RPMI7951 (cell line): ENCODE results near the gene ACBD7. TPM values are rescaled to one million over a fixed set of nuclear protein-coding genes. Genes with fewer than 3 reads are reported as not detected.

Experiments used
- DNase-seq: peaks from one replicate; pipeline ENCODE4 v3.0.0-alpha.2; 2012; ENCODE audit warnings: low read depth
- total RNA-seq: library from RNA; depleted of rRNA; stranded (reverse); fragments of >200 nt; shearing (Covaris generic); gene quantifications from 2 replicates; pipeline ENCODE4 v1.2.3, GENCODE V29; 2014

The ACBD7 gene
- total RNA-seq, 1 experiment from 2014 or later = 6.7 TPM

DNA sequence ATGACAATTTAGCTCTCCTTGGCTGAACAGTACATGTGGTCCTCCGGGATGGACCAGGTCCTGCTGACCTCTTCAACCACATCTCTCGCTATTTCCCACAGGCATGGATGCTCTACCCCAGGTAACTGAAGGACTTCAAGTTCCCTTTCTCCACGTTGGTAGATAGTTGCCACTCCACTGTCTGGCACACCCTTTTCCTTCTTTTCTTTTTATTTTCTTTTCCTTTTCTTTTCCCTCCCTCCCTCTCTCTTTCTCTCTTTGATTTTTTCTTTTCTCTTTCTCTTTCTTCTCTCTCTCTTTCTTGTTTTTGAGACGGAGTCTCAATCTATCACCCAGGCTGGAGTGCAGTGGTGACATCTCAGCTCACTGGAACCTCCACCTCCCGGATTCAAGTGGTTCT, 2.8 kb upstream of the ACBD7 start:
- no peak for DNase-seq

DNA sequence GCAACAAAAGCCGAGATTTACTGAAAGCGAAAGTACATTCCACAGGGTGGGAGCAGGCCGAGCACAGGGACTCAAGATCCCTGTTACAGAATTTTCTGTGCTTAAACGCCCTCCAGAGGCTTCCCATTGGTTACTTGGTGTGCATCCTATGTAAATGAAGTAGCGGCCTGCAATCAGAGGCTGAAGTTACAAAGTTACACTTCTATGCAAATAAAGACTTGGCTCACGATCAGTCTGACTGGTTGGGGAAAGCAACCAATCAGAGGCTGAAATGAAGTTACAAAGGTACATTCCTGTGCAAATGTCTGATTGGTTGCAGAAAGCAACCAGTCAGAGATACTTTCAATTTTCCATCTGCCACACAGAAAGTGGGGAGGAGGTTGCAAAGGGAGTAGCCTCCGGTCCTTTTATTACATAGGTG, 4.1 kb downstream of the ACBD7 start:
- DNase-seq = peak; percentile 94

DNA sequence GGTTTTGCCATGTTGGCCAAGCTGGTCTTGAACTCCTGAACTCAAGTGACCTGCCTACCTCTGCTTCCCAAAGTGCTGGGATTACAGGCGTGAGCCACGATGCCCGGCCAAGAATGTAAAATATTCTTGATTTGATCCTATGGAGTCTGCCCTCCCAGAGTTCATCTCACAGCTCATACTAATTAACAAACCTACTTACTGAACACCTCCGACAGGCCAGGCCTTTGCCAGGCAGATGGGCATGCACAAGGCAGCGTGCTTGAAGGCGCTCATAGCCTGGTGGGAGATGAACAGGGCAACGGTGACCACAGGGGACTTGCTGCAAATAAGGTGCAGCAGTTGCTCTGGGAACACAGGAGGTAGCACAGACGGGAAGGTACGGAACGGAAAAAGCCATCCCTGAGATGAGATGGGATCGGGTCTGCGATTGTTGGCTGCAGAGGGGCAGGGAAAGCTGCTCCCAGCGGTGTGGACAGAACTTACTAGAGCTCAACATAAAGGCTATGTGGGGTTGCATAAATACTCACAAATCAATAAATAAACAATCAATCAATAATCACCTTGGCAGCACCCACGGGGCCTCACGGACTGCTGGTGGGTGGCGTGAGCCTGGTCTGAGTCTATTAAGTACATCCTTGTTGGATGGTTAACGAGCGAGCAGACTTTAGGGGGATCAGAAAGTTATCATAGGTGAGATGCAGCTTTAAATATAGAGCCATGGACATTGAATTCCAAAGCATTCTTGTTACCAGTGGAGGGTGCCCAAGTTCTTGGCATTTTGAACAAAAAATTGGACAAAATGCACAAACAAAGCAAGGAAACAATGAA, 4.7 kb downstream of the ACBD7 start:
- no peak for DNase-seq

DNA sequence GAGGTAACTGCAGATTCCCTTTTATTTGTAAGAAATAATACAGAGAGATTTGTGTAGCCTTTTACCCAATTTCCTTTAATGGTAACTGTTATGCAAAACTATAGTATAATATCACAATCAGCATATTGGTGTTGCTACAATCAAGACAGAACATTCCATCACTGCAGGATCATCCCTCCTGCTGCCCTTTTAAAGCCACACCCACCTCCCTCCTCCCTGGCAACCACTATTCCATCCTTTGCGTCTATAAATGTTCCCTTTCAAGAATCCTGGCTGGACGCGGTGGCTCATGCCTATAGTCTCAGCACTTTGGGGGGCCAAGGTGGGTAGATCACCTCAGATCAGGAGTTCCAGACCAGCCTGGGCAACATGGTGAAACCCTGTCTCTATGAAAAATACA, 13.2 kb downstream of the ACBD7 start:
- DNase-seq = no peak

DNA sequence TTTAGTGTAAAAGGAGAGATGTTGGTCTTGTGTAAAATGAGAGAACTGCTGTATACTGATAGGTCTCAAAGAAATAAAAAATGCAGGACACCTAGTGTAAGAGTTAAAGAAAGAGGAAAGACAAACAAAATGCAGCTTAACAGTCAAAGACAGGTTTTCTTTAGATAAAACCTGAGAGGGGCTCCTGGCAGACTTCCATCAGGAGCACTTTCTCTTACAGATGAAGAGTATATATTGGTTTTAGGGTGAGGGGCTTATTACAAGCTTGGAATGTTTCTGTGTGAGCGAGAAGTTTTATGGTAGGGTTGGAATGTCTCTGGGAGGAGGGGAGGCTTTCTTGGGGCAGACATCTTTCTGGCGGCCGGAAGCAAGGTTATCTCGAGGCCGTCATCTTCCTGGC, 16.2 kb downstream of the ACBD7 start:
- DNase-seq = no peak

DNA sequence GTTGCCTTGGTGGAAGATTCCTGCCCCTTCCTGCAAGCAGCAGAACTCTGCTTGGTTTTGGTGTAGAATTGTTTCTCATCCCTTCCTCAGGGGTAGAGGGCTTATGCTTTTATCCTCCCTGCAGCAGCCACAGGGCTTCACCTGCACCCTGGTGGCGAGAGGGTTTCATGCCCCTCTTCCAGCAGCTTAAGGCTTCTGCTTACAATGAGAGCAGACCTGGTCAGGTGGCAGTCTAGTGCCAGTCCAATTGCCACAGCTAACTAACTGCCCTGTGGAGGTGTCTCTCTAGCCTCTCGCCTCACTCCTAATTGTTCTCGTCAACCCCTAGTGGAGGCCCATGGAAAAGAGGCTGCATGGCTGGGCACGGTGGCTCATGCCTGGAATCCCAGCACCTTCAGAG, 19.3 kb downstream of the ACBD7 start:
- DNase-seq = no peak

DNA sequence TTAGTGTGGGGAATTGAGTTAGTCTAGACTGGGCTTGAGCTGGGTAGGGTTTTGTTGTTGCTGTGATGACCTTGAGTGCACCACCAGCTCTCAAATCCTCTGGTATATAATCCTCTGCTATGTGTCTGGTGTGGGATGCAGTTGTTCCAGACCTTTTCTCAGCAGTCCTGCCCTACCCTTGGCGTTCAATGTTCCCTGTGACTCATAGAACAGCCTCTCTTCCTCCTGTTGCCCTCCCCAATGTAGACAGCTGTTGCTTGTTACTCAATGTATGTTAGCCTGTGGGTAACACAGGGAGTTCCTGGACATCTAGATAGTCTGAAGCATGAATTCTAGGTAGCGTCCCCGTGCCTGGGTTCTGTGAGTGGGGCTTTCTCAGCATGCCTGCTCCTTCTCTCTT, 19.8 kb downstream of the ACBD7 start:
- DNase-seq = peak; percentile 54

DNA sequence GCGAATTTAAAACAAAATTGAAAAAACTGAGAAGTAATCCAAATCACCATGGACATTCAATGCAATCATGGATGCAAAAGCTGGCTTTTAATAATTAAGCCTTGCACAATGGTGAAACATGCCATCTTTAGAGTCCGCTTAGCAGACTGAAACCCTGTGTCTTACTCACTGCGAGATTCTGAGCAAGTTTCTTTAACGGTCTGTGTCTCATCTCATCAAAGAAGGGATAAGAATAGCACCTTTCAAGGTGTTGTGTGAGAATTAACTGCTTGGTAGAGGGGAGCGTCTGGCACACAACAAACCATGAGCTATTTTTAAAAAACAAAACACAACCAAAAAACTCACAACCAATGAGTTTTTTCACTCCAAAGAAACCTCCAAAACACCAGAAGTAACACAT, 21.4 kb downstream of the ACBD7 start:
- DNase-seq = no peak

DNA sequence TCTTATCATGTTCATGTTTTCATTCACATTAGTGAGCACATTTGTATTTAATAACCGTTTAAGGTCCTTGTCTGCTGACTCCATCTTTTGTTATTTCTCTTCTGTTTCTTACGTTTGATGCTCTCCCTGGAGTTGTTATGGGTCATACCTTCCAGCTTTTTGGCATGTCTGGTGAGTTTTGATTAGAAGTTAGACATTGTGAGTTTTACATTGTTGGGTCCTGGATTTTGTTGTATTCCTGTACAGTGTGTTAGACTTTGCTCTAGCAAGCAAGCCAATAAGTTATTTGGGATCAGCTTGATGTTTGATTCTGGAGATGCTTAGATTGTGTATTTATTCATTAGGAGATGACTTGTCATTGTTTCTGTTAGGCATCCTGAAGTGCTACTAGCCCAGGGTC, 27.9 kb downstream of the ACBD7 start:
- DNase-seq = no peak

DNA sequence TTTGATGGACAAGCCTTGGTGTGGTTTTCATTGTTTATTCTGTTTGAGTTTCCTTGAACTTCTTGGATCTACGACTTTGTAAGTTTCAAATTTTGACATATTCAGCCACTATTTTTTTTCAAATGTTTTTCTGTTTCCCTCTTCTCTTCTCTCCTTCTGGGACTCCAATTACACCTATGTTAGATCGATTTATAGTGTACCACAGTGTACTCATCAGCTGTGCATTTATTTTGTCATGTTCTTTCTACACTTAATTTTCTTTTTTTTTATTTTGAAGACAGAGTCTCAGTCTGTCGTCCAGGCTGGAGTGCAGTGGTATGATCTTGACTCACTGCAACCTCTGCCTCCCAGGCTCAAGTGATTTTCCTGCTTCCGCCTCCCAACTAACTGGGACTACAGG, 28.7 kb downstream of the ACBD7 start:
- no peak for DNase-seq

DNA sequence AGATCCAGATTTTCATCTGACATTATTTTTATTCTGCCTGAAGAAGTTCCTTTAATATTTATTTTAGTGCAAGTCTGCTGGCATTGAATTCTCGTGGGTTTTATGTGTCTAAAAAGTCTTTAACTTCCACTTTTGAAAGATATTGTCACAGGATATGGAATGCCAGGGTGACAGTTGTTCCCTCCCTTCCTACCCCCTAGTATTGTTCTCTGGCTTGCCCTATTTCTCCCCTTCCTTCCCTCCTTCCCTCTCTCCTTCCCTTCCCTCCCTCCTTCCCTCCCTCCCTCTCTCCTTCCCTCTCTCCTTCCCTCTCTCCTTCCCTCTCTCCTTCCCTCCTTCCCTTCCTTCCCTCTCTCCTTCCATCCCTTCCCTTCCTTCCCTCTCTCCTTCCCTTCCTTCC, 29.9 kb downstream of the ACBD7 start:
- no peak for DNase-seq

DNA sequence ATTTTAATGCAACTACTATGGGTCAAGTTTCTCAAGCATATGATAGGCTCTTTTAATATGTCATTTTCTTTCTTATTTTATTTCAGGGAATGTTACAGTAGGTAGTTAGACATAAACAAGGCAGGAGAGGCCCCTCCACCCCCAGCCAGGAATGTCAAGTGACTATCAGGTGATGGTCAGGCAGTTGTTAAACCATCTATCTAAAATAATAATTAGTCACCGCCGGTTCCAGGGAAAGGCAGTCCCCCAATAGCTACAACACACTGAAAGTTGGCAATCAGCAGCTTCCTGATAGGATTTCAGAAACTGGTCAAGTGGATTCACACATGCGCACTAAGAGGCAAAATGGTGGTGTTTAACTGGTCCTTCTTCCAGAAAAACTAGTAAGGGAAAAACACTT, 35.5 kb downstream of the ACBD7 start:
- DNase-seq = no peak

DNA sequence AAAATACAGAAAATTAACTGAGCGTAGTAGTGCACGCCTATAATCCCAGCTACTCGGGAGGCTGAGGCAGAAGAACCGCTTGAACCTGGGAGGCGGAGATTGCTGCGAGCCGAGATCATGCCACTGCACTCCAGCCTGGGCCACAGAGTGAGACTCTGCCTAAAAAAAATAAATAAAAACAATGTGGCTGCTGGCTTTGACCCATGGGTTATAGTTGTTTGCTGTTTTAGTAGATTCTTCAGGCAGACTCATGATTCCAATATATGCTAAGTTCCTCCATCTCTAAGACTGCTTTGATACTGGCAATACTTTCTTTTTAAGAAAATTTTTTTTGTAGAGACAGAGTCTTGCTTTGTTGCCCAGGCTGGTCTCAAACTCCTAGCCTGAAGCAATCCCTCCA, 36.5 kb downstream of the ACBD7 start:
- no peak for DNase-seq

DNA sequence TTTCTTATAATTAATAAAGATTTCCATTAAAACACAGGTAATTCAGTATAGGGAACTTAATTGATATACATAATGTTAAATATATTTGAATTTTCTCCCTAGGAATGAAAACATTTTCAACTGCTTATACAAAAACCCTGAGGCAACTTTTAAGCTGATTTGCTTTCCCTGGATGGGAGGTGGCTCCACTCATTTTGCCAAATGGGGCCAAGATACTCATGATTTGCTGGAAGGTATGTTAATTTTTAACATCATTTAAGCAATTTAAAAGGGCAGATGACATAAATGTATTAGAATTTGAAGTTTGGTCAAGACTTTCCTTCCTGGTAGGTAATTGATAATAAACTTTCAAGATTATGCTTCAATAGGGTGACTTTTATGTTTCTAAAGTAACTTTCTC, 39.0 kb downstream of the ACBD7 start:
- DNase-seq = no peak

DNA sequence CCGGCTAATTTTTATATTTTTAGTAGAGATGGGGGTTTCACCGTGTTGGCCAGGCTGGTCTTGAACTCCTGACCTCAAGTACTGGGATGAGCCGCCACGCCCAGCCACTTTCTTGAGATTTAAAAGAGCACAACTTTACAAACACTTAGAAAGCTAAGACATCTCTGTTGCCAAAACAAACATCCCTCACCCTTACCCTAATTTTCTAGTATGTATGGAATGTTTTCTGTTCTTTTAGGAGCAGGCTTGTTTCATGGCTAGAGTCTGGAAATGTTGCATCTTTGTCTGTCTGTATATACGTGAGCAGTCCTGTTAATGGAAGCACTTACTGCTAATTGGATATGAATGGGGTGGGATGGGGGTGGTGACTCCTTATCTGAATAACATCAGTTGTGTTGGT, 42.0 kb downstream of the ACBD7 start:
- no peak for DNase-seq

DNA sequence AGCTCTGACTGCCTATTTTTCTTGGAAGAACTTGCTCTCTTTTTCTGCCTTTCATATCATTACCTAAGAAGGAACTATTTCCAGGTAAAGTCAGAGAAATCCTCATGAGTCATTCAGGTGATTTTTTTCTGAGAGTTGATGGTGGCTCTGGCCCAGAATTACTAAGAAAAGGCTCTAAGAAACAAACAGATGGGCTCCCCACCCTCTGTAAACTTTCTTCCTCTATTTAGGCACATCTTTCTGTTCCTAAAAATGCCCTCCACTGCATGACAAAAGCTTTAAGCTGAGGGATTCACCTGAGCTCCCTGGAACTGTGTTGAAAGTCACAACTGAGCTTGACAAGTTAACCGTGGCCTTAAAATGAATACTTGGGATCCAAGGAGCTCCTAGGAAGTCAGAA, 43.2 kb downstream of the ACBD7 start:
- no peak for DNase-seq

DNA sequence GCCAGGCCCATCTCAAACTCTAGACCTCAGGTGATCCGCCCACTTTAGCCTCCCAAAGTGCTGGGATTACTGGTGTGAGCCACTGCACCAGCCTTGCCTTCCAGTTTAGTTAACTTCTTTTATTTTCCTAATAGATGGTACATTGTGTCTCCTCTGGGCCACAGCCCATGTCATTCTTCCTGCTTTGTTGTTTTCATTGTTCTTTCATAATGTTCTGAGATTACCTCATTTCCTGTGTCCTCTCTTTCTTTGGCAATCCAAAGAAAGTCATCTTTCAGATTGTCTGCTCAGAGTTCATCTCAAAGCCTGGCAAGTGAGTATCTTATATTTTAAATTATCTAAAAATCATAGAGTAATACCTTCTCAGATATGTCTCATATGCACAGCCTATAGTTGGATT, 44.9 kb downstream of the ACBD7 start, which contains the start of gene OLAH:
TSS of gene OLAH (plus strand) at position 270 of the 400 bp plus-strand sequence. CDS start 3,346 bp downstream, outside the sequence.
- DNase-seq = no peak

DNA sequence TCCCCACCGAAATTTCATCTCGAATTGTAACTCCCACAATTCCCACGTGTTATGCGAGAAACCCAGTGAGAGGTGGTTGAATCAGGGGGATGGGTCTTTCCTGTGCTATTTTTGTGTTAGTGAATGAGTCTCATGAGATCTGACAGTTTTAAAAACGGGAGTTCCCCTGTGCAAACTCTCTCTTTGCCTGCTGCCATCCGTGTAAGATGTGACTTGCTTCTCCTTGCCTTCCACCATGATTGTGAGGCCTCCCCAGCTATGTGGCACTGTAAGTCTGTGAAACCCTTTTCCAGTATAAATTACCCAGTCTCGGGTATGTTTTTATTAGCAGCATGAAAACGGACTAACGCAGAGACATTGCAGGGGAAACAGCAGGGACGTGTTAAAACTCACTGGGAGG, 50.2 kb downstream of the ACBD7 start:
- no peak for DNase-seq

DNA sequence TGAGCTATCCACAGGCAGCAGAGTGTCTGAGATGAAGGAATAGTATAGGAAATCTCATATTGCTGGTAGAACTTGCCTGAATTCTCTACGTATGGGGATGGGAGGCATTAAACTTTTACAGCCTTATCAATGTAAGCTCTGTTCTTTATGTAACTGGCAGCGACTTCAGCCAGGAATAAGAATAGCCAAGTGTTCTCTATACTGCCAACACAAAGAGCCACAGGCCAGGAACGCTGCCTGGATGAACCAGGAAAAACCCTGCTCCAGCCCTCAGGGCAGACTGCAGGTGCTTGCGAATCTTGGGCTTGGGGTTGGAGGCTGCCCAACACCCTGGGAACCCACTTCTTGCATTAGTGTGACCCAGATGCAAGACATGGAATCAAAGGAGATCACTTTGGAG, 50.9 kb downstream of the ACBD7 start:
- DNase-seq = no peak

DNA sequence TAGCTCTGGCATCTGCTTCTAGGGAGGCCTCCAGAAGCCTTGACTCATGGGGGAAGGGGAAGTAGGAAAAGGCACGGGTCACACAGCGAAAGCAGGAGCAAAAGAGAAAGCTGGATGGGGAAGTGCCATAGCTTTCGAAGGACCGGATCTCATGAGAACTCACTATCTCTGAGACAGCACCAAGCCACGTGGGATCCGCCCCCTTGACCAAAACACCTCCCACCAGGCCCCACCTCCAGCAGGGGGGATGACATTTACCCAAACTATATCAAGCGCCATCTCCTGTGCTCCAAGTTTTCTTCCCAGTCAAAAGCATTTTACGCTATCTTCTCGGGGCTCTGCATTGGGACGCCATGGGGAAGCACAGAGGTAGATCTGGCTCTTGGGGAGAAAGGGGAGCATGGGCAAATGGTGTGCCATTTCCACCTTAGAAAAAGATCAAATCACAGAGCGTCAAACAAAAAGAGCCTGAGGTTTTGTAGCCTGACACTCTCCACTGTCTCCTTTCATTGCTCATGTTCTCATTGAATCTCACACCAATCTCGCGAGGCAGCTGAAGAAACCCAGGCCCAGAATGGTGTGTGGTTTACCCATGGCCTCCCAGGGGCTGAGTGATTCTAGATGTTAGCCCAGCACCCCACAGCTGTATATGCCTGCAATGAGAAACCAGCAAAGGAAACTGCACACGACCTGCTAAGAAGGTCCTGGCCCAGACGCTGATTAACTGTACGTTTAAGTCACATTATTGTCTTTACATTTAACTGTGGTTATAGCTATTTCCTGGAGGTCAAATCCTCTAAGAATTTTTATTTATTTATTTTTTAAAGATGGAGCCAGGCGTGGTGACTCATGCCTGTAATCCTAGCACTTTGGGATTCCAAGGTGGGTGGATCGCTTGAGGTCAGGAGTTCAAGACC, 52.9 kb downstream of the ACBD7 start:
- peak; percentile 33 for DNase-seq

DNA sequence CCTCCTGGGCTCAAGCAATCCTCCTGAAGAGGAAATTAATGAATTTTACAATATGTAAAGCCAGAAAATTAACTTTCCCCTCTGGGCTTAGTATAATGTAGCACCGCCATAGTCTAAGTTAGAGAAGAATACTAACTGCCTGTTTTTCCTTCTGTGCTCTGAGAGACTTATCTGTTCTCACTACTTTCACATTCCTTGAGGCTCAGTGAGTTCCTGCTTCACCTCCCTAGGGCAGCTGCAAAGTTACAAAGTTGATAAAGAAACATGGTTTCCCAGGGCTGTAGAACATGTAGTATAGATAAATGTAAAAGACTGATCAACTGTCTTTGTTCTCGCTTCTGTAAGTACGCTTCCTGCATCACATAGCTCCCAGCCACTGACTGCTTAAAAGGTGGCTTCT, 60.8 kb downstream of the ACBD7 start:
- no peak for DNase-seq
